GM10248 (cell line): ENCODE measurements around the gene KRTAP6-2.

ENCODE experiments used
- CTCF ChIA-PET: fragments of 300-600 bp; sonication (Branson Sonifier 250); formaldehyde crosslinking; extraction: SDS; loops from one replicate; lab custom pipeline; 2021; ENCODE audit warnings: antibody characterized with exemption; lab: Yijun Ruan, JAX
- POLR2A ChIA-PET: fragments of 350-650 bp; sonication (Branson Sonifier 250); formaldehyde crosslinking; extraction: SDS; loops from one replicate; lab custom pipeline; 2020; ENCODE audit warnings: antibody characterized with exemption; lab: Yijun Ruan, JAX
- DNase-seq: peaks from one replicate; pipeline ENCODE4 v3.0.0; 2012; ENCODE audit errors: extremely low spot score
- TF ChIP-seq, protein P1 (sequence below): IDR thresholded peaks from 2 replicates; pipeline ENCODE4 v1.5.1; 2012; ENCODE audit warnings: mild to moderate bottlenecking, low read depth; ENCODE audit errors: extremely low read depth, missing control alignments, control extremely low read depth

The KRTAP6-2 gene

DNA sequence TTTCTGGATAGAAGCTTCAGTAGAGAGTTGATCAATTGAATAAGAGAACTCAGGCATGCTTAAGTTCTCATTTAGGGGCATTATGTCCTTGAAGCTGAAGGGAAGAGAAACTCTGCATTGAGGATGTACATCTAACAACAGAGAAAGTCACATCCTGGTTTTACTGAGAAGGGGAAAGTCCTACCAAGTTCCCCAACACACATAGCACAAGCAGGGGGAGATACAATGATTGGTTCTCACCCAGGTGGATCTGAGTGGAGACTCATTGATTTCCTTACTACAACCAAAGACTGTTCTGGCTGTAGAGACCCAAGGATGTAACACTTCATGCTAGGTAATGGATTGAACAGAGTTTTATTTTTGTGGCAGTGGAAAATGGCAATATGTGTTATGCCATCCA, 16.5 kb upstream of the KRTAP6-2 start:
- CTCF ChIA-PET = no interaction called here
- TF ChIP-seq, protein P1, sequence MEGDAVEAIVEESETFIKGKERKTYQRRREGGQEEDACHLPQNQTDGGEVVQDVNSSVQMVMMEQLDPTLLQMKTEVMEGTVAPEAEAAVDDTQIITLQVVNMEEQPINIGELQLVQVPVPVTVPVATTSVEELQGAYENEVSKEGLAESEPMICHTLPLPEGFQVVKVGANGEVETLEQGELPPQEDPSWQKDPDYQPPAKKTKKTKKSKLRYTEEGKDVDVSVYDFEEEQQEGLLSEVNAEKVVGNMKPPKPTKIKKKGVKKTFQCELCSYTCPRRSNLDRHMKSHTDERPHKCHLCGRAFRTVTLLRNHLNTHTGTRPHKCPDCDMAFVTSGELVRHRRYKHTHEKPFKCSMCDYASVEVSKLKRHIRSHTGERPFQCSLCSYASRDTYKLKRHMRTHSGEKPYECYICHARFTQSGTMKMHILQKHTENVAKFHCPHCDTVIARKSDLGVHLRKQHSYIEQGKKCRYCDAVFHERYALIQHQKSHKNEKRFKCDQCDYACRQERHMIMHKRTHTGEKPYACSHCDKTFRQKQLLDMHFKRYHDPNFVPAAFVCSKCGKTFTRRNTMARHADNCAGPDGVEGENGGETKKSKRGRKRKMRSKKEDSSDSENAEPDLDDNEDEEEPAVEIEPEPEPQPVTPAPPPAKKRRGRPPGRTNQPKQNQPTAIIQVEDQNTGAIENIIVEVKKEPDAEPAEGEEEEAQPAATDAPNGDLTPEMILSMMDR = no peak
- no peak for DNase-seq
- POLR2A ChIA-PET = no interaction called here

DNA sequence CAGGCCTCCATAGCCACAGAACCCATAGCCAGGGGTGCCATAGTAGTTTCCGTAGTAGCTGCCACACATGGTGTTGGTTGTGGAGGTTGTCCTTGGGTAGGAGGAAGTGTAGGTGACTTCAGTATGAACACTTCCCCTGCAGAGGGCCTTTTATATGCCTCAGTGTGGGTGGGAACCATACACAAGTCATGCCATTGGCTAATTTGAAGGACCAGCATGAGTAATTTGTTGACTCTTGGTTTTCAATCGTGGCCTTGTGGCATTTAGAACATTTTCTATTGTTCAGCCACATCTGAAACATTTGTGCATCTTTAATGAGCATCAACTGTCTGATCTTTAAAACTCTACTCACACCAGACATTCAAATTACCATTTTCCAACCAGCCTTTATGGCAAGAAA, 15.1 kb upstream of the KRTAP6-2 start, which contains the start of gene KRTAP6-1:
Gene KRTAP6-1, minus strand, starts transcription at position 95 of the 400 bp plus-strand sequence. Its CDS starts 26 bp downstream, at position 69.
- POLR2A ChIA-PET = no interaction called here
- CTCF ChIA-PET = no interaction called here
- TF ChIP-seq, protein P1 = no peak
- no peak for DNase-seq

GRCh38 chr21:30612132-30612531, 13.4 kb upstream of the KRTAP6-2 start:
- ChIA-PET POLR2A (no interaction called here), CTCF (no interaction called here)
- TF ChIP-seq, protein P1 = no peak
- DNase-seq = no peak

GRCh38 chr21:30605968-30606367, 7.3 kb upstream of the KRTAP6-2 start:
- ChIA-PET CTCF (no interaction called here), POLR2A (no interaction called here)
- TF ChIP-seq, protein P1 = no peak
- no peak for DNase-seq

GRCh38 chr21:30600787-30601186, 2.1 kb upstream of the KRTAP6-2 start, which contains the start of gene KRTAP22-1:
Gene KRTAP22-1 (plus strand): TSS chr21:30601087.
- TF ChIP-seq, protein P1 = no peak
- ChIA-PET POLR2A (no interaction called here), CTCF (no interaction called here)
- no peak for DNase-seq

DNA sequence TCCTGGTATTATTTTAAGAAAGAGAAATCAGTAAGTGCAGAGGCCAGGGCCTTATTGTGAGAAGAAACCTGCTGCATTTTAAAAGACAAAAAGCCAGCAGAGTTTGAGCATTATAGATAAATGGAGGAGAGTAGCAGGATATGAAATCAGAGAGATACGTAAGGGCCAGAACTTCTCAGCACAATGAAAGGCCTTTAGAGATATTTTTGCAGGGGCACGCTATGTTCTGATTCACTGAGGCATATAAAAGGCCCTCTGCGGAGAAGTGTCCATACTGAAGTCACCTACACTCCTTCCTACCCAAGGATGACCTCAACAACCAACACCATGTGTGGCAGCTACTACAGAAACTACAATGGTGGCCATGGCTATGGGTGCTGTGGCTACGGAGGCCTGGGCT, 6.6 kb downstream of the KRTAP6-2 start, which contains the start of gene KRTAP6-3:
Gene KRTAP6-3, plus strand, starts transcription at position 301 of the 400 bp plus-strand sequence. Its CDS starts 6 bp downstream, at position 307.
- CTCF ChIA-PET = no interaction called here
- POLR2A ChIA-PET = no interaction called here
- TF ChIP-seq, protein P1 = no peak
- no peak for DNase-seq

DNA sequence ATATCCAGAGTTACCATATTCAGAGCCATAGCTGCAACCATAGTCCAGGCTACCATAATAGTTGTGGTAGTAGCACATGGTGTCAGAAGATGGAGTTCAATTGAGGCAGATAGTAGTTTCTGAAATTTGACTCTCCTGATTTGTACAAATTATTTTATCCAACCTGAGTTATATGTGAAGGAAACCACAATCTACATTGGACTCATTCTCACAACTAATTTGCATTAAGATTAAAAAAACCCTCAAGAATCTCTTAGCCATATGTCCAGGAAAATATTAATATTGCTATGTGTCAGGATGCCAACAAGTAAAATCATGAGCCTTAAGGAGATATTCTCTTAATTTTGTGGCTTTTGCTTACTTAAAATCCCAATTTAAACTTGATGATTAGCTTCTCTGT, 8.4 kb downstream of the KRTAP6-2 start, which contains the start of gene KRTAP22-2:
Gene KRTAP22-2, minus strand, starts transcription at position 101 of the 400 bp plus-strand sequence.
- TF ChIP-seq, protein P1 = no peak
- ChIA-PET POLR2A (no interaction called here), CTCF (no interaction called here)
- no peak for DNase-seq
